HG02763 (cell line): ENCODE results near the gene CAND1.

ENCODE experiments used
- ATAC-seq: cut with Tn5 transposase; IDR thresholded peaks from one replicate; pipeline ENCODE4 v1.9.1; 2021; ENCODE audit warnings: mild to moderate bottlenecking, moderate library complexity; ENCODE audit not compliant: unreplicated experiment

Gene CAND1

GRCh38 chr12:67268896-67269632, at the start of gene CAND1:
CAND1 (plus strand) TSS chr12:67269358; CDS start chr12:67269718, 360 bp downstream.
- ATAC-seq: peak; percentile 76

GRCh38 chr12:67220065-67220464, 49.1 kb upstream of the CAND1 start:
- no peak for ATAC-seq

- ATAC-seq: no peak
Observed at GRCh38 chr12:67222302-67222701, 46.9 kb upstream of the CAND1 start.

- ATAC-seq: no peak
Observed at GRCh38 chr12:67223225-67223624, 45.9 kb upstream of the CAND1 start.

- ATAC-seq: no peak
Observed at GRCh38 chr12:67237231-67237630, 31.9 kb upstream of the CAND1 start.

GRCh38 chr12:67239061-67239460, 30.1 kb upstream of the CAND1 start:
- ATAC-seq: no peak

GRCh38 chr12:67241482-67241881, 27.7 kb upstream of the CAND1 start:
- no peak for ATAC-seq

- ATAC-seq: no peak
Observed at GRCh38 chr12:67243260-67243659, 25.9 kb upstream of the CAND1 start.

- no peak for ATAC-seq
Observed at GRCh38 chr12:67245571-67245970, 23.6 kb upstream of the CAND1 start.

GRCh38 chr12:67251012-67251411, 18.1 kb upstream of the CAND1 start:
- ATAC-seq: no peak

- no peak for ATAC-seq
Observed at GRCh38 chr12:67254372-67255026, 14.7 kb upstream of the CAND1 start.

- no peak for ATAC-seq
Observed at GRCh38 chr12:67256649-67257048, 12.5 kb upstream of the CAND1 start.

GRCh38 chr12:67263471-67263870, 5.7 kb upstream of the CAND1 start:
- no peak for ATAC-seq

GRCh38 chr12:67268335-67268895, 743 bp upstream of the CAND1 start:
- ATAC-seq: peak; percentile 79

- peak; percentile 4 for ATAC-seq
Observed at GRCh38 chr12:67269633-67270573, 745 bp downstream of the CAND1 start.

- no peak for ATAC-seq
Observed at GRCh38 chr12:67270622-67271021, 1.5 kb downstream of the CAND1 start.

GRCh38 chr12:67271976-67272375, 2.8 kb downstream of the CAND1 start:
- ATAC-seq: no peak

- ATAC-seq: no peak
Observed at GRCh38 chr12:67274186-67274585, 5.0 kb downstream of the CAND1 start.

GRCh38 chr12:67275380-67275913, 6.3 kb downstream of the CAND1 start:
- no peak for ATAC-seq

GRCh38 chr12:67276421-67276820, 7.3 kb downstream of the CAND1 start:
- ATAC-seq: no peak

- ATAC-seq: no peak
Observed at GRCh38 chr12:67279637-67280036, 10.5 kb downstream of the CAND1 start.
